ENCODE measurements around the gene RFXANK.
"Not testable (repeated sequence)": the region's sequence is repeated elsewhere in the genome, so short reads cannot be mapped to it uniquely, and the experiment has no call there.

Gene RFXANK

GRCh38 chr19:19192078-19192882, at the start of gene RFXANK, which contains the start of gene BORCS8:
TSS of gene RFXANK (plus strand) at chr19:19192258. CDS start at chr19:19193947, 1,689 bp downstream.
TSS of gene BORCS8 (minus strand) at chr19:19192152. CDS start at chr19:19192117, 35 bp downstream.
- peak; percentile 97 to 99 (median 97) for DNase-seq (ENCODE audit: low read depth in 3 of 3)

DNA sequence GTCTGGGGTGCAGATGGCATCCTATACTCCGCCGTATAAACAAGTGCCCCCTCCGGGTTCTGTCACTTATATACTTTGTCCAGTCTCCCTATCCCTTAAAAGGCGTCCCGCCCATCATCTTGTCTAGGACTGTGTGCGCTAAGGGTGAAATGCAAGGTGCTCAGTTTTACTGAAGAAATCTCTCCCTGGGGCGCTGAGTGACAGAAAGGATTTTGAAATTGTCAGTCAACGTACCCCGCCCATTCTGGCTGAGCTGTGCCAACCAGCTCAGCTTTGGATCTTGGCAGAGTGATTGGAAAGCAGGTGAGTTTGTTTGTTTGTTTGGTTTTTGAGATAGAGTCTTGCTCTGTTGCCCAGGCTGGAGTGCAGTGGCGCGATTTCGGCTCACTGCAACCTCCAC, 49.7 kb upstream of the RFXANK start:
- no peak for DNase-seq (ENCODE audit: low read depth in 3 of 3)

DNA sequence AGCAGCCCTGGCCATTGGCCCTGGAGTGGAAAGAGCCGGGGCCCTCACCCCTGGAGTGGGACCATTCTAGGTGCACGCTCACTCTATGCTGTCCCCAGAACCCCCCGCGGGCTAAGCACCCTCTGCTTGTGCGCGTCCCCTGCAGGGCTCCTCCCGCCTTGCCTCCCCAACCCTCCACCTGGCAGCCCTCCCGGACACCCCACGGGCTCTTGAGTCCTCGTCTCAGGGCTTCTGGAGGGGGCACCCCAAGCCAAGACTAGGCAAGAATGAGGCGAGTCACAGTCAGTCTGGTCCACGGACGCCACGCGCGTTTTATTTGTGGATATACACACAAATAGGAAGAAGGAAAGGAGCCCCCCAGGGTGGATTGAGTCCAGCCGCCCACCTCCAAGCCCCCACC, 46.8 kb upstream of the RFXANK start:
- no peak for DNase-seq (ENCODE audit: low read depth in 3 of 3)

- peak; percentile 74 to 85 (median 82) for DNase-seq (ENCODE audit: low read depth in 3 of 3)
Observed at GRCh38 chr19:19145684-19146608, 46.1 kb upstream of the RFXANK start.

DNA sequence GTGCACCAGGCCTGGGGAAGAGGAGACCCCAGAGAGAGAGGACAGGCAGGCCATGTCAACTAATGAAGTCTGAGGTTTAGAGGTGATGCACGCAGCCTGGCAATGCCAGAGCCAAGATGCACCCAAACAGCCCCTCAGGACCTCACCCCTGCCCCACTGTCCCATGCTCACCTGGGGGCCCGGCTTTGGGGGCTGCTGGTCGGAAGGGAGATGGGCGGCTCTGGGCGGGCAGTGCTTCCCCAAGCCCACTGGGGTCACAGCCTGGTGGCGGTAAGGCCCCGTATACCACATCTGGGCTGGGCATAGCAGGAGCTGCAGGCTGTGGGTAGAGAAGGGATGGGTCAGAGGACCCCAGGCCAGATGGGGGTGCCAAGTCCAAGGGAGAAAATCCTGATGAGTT, 45.2 kb upstream of the RFXANK start:
- DNase-seq (ENCODE audit: low read depth in 3 of 3) = no peak

DNA sequence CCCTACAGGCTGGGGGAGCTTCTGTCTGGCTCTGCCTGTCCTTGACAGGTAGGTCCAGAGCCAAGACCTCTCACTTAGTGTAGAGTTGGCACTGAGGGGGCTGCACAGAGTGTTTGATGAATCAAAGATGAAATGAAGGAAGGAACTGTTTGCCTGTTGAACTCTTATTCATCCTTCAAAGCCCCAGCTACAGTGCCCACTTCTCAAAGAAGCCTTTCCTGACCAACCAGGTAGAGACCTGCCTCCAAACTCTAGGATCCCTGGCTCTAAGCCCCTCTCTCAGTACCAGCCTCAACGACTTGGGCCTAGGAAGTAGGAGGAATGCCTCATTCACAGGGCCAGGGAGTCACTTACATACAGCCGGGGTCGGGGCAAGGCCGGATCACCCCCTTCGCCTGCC, 44.7 kb upstream of the RFXANK start:
- no peak for DNase-seq (ENCODE audit: low read depth in 3 of 3)

- not testable (repeated sequence) for DNase-seq (ENCODE audit: low read depth in 3 of 3)
Observed at GRCh38 chr19:19148504-19148903, 43.6 kb upstream of the RFXANK start.

DNA sequence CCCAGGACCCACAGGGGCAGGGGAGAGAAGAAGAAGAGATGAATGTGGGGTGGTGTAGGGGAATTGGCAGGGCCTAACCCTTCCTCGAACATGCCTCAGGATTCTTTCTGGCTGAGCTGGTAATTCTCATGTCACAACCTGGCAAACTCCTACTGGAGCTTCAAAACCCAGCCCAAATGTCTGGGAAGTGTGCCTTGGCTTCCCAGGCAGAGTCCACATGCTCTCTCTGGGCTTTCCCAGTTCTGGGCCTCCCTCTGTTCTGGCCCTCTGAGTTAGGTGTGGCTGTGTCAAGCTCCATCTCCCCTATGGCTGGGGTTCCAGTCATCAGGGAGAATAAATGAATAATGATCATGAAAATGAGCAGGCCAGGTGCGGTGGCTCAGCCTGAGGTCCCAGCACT, 42.6 kb upstream of the RFXANK start:
- DNase-seq (ENCODE audit: low read depth in 3 of 3) = no peak

- no peak for DNase-seq (ENCODE audit: low read depth in 3 of 3)
Observed at GRCh38 chr19:19151418-19151817, 40.6 kb upstream of the RFXANK start.

DNA sequence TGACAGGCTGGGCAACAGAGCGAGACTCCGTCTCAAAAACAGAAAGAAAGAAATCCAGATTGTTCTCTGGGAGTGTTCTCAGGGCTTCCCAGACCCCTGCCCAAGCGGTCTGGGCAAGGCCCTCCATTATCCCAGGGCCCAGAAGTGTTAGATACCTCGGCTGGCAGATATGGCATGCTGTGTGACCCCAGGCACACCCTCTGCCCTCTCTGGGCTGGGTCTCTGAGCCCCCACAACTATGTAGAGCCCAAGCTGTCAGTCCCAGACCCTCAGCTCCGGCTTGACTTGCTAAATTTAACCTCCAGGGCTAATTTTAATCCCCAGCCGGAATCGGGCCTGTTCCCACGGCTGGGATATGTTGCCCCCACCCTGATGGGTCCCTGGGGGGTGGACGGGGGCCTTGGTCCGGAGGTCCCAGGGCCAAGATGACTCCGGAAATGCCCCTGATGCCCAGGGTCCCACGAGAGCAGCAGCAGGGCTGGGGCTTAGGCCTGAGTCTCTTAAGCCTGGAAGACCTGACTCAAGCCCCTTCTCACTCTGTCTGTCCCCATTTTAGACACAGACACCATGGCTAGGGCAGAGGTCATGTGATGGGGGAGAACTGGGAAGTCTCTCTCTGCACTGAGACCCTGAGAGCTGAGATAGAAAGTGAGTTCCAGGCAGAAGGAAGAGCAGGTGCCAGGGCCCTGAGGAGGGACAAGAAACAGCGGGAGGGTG, 39.2 kb upstream of the RFXANK start:
- no peak for DNase-seq (ENCODE audit: low read depth in 3 of 3)

- DNase-seq (ENCODE audit: low read depth in 3 of 3) = no peak
Observed at GRCh38 chr19:19154768-19155494, 37.1 kb upstream of the RFXANK start.

DNA sequence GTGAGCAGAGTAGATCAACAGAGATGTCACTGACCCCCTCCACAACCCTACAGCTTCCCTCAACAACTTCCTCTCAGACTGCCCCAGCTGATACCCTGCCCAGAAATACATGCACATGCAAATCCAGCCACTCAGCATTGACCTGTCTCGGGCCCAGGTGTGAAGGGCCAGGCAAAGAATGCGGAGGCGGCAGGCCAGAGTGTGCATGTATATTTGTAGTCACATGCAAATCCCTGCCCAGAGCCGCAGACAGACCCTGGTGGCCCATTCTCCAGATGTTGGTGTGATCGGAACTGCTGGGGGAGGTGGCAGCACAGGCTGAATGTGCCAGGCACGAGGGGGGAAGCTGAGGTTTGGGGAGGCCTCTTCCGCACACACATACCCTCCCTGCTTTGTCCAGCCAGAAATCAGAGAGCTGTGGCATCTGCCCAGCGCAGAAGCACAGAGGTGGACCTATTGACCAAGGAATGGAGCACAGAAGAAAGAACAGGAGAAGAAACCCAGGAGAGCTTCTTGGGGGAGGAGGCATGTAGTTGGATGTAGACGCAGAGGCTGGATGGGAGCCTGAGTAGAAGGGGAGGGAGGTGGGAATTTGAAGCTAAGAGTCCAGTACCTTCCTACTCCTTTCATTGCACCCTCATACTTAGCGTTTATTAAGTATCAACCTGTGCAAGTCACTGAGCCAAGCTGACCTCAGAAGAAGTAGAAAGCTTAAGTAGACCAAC, 36.4 kb upstream of the RFXANK start:
- DNase-seq (ENCODE audit: low read depth in 3 of 3) = no peak

DNA sequence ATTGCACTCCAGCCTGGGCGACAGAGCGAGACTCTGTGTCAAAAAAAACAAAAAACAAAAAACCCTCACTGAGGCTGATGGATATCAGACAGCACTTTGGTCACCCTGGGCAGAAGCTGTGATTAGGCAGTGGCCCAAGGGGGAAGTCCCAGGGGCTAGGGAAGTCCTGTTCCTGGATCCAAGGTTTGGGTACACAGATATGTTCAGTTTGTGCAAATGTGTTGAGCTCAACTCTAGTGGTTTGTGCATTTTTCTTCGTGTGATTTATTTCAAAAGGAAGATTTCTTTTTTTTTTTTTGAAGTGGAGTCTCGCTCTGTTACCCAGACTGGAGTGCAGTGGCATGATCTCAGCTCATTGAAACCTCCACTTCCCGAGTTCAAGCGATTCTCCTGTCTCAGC, 34.2 kb upstream of the RFXANK start:
- DNase-seq (ENCODE audit: low read depth in 3 of 3) = no peak

GRCh38 chr19:19159534-19159933, 32.5 kb upstream of the RFXANK start:
- DNase-seq (ENCODE audit: low read depth in 3 of 3) = no peak

- DNase-seq (ENCODE audit: low read depth in 3 of 3) = no peak
Observed at GRCh38 chr19:19160461-19161035, 31.5 kb upstream of the RFXANK start.

GRCh38 chr19:19162495-19162894, 29.6 kb upstream of the RFXANK start:
- no peak for DNase-seq (ENCODE audit: low read depth in 3 of 3)

DNA sequence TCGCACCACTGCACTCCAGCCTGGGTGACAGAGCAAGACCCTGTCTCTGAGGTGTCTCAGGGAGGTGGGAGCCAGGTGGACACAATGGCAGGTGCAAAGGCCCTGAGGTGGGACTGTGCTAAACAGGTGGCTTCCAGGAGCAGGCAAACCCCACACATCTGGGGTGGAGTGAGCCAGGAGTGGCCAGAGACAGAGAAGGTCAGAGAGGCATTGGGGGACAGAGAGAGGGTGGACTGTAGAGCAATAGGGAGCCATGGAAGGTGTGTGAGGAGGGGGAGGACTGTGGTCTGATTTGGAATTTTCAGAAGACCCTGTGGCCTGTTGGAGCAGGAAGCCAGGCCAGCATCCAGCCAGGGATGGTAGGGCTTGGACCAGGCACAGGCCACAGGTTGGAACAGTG, 26.7 kb upstream of the RFXANK start:
- no peak for DNase-seq (ENCODE audit: low read depth in 3 of 3)

DNA sequence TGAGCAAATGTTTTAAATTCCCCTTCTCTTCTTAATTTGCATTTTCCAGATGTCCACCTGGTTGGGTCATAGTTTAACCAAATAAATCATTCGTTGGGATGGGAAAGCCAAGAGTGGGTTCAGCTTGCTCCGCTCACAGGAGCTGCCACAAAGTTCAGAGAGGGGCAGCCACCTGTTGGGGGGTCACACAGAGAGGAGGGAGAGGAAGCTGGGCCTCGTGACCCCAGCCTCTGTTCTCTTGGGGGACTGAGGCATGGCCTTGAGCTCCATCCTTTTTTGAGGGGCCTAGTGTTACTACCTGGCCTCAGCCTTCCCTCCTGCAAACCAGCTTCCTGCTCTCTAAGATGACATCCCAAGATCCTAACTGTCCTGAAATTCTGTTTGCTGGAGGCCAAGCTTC, 24.4 kb upstream of the RFXANK start:
- no peak for DNase-seq (ENCODE audit: low read depth in 3 of 3)

GRCh38 chr19:19169236-19170052, 22.6 kb upstream of the RFXANK start:
- DNase-seq (ENCODE audit: low read depth in 3 of 3) = no peak

Measured in stimulated activated CD4-positive, alpha-beta T cell treated with anti-CD3 and anti-CD28 coated beads, TNF-alpha, amount 100 ng/mL, for 48 hours (primary cell).